G401.6 (cell line): ENCODE results near the gene APOL1.
"Not testable (repeated sequence)": the region's sequence is repeated elsewhere in the genome, so short reads cannot be mapped to it uniquely, and the experiment has no call there.

Source experiments
- FAIRE-seq: peaks from 2 replicates; lab custom pipeline; 2012; peaks lifted over from hg19 to GRCh38; lab: Jason Lieb, UNC

APOL1 gene

DNA sequence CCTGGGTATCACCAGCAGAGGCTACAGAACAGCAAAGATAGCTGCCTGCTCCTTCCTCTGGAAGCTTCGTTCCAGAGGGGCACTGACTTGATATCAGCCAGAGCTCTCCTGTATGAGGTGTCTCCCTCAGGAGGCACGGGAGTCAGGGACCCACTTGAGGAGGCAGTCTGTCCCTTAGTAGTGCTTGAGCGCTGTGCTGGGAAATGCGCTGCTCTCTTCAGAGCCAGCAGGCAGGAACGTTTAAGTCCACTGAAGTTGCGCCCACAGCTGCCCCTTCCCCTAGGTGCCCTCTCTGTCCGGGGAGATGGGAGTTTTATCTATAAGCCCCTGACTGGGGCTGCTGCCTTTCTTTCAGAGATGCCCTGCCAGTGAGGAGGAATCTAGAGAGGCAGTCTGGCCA is 18.3 kb downstream of the APOL1 start:
- FAIRE-seq: not testable (repeated sequence)

DNA sequence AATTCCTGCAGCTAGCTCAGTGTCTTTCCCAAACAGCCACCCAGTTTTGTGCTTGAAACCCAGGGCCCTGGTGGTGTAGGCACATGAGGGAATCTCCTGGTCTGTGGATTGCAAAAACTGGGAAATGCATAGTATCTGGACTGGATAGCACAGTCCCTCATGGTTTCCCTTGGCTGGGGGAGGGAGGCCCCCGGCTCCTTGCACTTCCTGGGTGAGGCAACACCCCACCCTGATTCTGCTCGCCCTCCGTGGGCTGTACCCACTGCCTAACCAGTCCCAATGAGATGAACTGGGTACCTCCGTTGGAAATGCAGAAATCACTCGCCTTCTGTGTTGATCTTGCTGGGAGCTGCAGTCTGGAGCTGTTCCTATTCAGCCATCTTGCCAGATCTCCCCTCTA is 19.0 kb downstream of the APOL1 start:
- not testable (repeated sequence) for FAIRE-seq

DNA sequence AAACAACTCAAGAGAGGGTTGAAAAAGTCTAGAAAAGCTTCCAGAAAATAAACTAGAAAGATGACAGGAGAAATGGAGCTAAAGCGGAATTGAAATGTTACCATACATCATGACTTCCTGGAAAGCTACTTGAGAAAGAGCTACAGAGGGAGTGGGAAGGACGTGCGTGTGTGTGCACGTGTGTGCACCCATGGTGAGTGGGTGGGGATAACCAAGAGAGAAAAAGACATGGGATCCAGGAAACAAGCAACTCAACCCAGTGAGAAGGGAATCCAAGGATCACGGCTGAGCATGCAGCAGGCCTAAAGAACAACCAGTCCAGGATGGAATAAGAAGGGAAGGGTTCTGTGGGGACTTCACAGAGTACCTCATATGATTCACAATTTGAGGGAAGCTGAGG is 21.6 kb downstream of the APOL1 start:
- FAIRE-seq: no peak

GRCh38 chr22:36277482-36278291 is 24.8 kb downstream of the APOL1 start:
- no peak for FAIRE-seq

GRCh38 chr22:36279219-36279666 is 26.3 kb downstream of the APOL1 start:
- FAIRE-seq: no peak

DNA sequence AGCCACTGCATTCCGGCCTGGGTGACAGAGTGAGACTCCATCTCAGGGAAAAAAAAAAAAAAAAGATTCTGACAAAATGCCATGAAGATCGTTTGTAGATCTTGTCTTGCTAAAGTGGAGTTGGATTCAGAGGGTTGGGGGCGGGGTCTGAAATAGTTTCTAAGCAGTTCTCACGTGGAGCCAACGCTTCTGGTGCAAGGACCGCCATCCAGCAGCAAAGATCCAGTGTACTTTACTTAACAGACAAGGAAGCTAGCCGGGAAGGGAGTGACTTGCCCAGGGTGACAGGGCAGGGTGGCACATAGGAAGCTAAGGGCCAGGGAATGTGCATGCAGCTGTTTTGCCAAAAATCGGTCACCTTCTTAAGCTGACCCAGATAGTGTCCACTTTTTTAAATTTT is 27.4 kb downstream of the APOL1 start:
- no peak for FAIRE-seq

DNA sequence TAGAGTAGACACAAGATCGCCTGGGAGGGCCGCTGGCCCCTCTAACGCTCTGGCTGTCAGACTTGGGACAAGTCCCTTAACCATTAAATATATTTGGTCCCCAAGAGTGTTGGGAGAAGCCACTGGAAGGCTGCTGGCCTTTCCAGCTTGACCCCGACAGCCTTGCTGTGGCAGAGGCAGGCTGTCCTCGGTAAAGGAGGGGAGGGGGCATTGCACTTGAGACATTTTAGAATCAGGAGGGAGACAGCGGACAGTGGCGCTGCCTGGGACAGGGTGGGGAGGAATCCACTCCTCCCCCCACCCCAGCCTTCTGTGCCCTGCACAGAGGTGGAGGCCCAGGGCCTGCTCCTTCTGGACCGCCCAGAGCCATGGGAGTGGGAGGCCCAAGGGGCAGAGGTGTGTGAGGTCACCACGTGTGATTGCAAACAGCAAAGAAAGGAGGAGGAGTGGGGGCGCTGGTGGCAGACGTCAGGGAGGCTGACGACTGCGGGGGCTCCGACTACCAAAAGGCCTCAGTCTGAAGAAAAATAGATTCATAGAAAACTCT is 28.9 kb downstream of the APOL1 start:
- no peak for FAIRE-seq

- no peak for FAIRE-seq
Measured at GRCh38 chr22:36282328-36282831, 29.4 kb downstream of the APOL1 start.

- no peak for FAIRE-seq
Measured at GRCh38 chr22:36284171-36284571, 31.2 kb downstream of the APOL1 start.

GRCh38 chr22:36285017-36285416 is 32.1 kb downstream of the APOL1 start:
- no peak for FAIRE-seq

- FAIRE-seq: no peak
Measured at GRCh38 chr22:36285545-36285944, 32.6 kb downstream of the APOL1 start.

DNA sequence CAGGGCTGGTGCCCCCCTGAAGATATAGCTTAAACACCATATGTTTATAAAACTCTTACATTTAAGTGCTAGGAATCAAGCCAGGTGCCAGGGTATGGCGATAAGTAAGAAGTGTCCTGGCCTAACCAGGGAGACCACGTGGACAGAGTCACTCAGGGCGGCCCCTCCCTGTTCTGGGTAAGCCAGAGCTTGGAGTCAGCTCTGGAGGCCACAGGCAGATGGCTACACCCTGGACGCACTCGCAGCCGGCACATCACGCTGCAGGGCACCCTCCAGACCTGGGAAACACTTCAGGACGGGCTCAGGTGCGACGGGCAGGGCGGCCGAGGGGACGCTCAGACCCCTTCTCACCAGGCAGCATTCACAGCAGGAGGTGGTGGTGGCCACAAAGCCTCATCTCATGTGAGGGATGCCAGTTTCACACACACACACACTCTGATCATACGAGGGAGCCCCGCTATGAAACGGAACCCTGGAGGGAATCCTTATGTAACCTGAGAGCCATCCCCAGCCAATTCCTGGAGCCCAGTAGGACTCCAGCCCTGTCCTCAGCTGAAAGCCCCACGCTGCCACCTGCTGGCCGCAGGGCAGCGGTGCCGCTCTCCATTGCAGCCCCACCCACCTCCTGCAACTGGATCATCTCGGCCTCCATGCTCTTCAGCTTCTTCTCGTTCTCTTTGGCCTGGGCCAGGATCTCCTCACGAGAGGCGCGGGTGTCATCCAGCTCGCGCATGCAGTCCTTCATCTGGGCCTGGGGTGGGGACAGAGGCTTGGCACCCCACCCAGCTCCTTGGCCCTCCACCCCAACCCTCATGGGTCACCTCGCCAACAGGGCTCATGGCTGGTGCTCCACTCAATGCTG is 33.4 kb downstream of the APOL1 start:
- FAIRE-seq: peak; percentile 78

DNA sequence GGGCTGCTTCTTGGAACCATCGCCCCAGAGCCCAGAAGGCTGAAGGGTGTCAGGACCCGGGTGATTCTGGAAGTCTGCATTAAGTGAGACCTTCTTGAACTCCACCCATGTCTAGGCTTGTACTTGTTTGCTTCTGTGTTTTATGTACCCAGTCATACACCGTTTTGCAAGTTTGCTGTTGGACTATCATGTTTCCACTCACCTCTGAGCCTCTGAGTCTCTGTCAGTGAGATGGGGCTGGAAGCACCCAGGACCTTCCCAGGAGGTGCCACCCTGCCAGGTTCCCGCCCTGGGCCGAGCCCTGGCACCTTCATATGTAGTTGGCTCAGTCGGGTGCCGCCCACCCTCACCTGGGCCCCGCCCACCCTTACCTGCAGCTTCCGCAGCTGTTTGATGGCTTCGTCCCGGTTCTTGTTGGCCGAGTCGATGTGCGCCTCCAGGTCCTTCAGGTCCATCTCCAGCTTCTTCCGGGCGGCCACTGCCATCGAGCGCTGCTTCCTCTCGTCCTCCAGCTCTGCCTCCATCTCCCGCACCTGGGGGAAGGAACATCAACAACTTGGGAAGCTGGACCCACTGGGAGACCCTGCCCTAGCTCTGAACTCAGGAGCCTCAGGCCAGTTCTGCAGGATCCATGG is 35.1 kb downstream of the APOL1 start:
- FAIRE-seq: no peak

- no peak for FAIRE-seq
Measured at GRCh38 chr22:36288571-36289405, 35.9 kb downstream of the APOL1 start.

- no peak for FAIRE-seq
Measured at GRCh38 chr22:36289406-36289870, 36.5 kb downstream of the APOL1 start.

DNA sequence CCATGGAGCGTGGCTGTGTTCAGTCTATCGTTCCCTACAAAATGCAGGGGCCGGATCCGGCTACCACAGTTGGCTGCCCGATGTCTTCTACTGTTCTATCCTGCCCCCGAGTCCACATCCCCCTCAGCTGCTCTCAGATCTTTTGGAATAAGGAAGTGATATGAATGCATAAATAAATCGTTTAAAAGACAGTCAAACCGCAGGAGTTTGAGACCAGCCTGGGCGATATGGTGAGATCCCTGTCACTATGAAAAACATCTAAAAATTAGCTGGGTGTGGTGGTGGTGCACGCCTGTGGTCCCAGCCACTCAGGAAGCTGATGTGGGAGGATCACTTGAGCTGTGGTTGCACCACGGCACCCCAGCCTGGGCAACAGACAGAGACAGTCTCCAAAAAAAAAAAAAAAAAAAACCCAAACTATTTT is 37.0 kb downstream of the APOL1 start:
- FAIRE-seq: not testable (repeated sequence)

- not testable (repeated sequence) for FAIRE-seq
Measured at GRCh38 chr22:36290391-36291075, 37.6 kb downstream of the APOL1 start.

DNA sequence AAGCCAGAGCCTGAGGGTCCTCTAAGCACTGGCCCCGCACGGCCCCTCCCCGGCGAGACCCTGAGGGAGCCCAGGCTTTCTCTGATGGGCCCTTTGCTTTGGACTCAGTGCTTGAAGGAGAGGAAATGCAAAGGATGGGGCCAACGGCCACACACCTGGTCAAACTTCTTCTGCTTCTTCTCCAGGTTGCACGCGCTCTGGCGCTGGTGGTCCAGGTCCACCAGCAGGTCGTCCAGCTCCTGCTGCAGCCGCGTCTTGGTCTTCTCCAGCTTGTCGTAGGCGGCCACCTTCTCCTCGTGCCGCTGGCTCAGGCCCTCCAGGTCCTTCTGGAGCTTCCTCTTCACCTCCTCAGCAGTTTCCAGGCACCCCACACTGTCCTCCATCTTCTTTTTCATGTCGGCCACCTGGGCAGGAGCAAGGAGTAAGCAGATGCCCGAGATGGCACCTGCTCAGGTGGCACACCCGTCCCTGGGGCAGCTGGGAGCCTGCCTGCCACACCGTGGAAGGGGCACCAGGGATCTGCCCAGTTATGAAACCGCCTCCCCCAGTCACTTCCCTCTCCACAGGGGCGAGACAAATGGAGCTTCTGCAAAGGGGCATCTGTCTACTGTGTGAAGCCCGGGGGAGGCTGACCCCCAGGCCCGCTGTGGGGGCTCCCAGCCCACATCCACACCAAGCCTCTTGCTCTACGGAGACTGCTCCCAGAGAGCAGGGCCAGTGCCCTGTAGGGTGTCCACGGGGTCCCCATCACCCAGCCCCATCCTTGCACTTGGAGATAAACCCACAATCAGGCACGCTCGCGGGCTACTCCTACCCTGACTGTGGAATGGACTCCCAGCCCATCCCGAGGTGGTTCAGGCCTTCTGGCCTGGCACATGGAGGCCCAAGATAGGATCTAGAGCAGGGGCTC is 39.2 kb downstream of the APOL1 start:
- no peak for FAIRE-seq

DNA sequence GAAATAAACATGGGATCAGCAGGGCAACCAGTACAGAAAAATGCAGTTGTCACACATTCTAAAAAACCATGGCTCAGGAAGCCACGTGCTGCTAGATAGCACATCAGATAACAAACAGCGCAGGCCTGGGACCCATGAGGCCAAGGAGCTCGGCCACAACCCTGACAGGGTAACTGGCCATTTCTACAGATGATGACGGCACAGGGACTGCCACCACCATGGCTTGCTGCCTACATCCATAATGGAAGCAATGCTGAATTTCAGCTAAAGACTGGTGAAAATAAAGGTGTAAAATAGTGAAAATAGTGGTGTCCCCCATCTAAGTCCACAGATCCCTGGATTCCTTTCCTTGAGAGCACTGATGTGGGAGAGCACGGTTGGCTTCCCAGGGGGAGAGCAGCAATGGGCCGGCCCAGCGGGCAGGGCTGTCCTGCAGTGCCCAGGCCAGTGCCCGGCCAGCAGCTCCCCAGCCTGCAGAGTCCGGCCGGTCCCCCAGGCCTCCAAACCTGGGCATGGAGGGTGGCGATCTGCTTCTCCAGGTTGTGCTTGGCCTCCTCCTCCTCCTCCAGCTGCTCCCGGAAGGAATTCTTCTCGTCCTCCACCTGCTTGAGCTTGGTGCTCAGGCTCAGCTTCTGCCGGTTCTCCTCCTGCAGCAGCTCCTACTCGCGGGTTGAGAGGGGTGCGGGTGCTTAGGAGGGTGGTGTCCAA is 40.0 kb downstream of the APOL1 start:
- FAIRE-seq: no peak
